SHP77 treated with DMSO at 0.1 percent for 48 hours (cell line): ENCODE measurements around the gene PLA2G4E.

Experiments used
- DNase-seq: peaks from one replicate; lab custom pipeline; 2025; lab: John Stamatoyannopoulos, UW

Gene PLA2G4E

DNA sequence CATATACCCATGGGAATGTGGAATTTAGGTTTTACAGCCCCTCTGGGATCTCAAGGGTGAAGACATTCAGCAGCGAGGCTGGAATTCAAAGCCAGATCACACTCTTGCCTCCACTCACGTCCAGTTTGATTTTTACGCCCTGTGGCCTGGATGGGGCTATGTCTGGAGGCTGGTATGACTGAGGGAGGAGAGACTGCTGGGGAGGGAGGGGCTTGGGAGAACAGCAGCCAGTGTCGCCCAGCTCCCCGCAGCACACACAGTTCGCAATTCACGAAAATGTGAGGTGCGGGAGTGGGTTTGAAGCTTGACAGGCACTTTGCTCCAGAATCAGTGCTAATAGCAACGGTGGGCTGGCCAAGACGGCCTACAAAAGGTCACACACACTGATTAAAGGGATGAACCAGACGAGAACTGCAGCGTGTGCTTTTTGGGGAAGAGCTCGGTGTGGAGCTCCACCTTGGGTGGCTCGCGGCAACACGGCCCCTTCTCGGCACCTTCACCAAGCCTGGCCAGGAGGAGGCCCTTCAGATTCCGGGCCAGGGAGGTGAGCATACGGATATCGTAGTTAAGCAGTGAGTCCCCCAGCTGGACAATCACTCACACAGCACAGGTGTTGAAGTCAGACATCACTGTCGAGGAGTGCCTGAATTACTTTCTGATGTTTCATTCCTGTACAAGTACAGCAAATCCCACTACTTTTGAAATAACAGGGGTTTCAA is 64.9 kb downstream of the PLA2G4E start:
- no peak for DNase-seq

DNA sequence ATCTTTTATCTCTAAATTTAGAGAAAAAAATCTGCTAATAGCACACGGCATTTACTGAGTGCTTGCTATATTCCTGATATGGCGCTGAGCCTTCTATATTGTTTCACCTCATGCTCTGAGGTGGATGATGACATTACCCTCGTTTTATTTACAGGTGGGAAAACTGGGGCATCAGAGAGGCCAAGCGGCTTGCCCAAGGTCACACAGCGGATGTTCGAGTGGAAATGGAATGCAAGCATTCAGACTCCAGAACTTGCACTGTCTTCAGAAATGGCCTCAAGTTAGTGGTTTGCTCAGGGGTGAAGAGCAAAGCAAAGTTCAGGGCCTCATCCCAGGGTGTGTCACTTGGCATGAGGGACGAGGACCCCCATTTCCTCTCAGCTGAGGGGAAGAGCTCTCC is 65.7 kb downstream of the PLA2G4E start:
- no peak for DNase-seq

GRCh38 chr15:41954036-41954435 is 66.8 kb downstream of the PLA2G4E start:
- DNase-seq, result no peak

DNA sequence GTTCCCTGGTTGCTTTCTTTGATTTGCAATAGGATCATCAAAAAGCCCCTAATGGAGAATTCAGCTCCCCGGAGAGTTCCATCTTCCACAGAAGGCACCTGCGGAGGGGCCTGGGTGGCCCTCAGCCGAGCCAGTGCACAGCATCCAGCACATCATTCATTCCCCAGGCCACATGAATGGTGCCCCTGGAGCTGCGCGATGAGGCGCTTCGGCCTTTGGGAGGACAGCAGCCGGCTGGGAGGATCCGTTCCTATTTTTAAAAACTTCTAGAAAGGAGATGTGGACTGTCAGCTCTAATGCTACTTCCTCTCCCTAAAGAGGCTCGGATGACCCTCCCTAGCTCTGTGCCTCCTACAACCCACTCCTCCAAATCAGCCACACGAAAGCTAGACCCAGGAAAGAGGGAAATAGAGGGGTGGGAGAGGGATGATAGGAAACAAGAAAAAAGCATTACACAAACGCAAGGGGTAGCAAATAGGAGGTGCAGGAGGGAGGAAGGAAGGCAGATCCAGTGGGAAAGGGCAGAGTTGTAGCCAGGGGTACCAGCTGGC is 68.8 kb downstream of the PLA2G4E start:
- DNase-seq, result no peak

DNA sequence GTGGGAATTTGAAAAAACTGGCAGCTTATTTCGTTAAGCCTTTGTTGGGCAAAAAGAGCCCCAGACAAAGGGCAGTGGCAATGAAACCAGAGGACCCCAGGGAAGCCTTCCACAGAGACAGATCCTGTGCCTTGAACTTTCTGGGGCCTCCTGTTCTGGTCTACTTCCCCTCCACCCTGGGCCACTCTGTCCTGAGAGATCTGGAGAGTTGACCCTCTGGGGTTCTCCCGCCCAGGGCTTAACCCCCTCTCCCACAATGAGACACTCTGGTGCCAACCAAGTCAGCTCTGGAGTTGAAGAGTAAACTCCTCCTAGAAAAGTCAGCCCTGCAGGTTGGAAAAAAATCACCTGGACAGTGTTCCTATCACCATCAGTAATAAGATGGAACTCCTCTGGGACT is 69.3 kb downstream of the PLA2G4E start:
- no peak for DNase-seq

DNA sequence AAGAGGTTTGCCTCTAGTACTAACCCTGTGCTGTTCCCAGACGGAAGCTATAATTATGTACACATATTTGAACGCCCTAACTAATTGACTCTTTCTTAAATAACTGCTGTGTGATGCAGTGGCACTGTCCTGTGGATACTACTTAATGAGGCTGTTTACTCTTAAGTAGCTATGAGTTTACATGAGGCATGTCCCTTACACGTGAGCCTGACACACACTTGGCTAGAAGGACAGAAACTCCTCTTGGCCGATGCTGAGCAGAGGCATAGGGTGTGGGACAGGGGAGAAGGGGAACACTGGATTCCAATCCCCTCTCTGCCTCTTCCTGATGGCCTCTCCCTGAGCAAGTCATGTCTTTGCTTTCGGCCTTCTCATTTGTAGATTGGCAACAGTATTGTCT is 70.4 kb downstream of the PLA2G4E start:
- no peak for DNase-seq

GRCh38 chr15:41950127-41950483 is 70.7 kb downstream of the PLA2G4E start:
- no peak for DNase-seq

DNA sequence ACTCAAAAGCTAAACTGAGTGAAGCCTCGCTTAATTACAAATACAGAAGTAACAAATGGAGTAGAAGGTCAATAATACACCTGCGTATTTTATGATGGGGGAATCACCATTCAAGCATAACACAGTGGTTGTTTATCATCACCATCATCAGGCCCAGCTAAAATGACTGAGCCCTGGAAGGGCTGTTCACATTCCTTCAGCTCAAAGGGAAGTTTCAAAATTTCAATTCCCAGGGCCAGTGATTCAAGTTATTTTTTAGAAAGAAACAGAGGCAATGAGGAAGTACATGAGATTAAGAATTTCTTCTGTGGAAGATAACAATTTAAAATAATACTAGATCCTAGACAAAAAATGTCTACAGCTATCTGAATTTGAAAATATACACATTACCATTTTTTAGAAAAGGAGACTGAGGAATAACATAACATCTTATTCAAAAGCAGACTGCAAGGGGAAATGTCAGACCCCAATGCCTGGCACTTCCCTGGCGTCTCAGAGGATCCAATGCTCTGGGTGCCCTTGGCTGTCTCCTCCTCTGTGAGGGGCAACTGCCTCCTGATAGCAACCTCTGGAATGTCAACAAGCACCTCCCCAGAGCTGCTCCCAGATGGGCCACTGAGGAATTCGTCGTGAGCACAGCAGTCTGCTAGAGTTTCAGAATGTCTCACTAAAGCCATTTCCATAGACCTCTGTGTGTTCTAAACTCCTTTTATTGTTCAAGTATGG is 71.3 kb downstream of the PLA2G4E start:
- DNase-seq, result no peak

GRCh38 chr15:41948490-41948889 is 72.4 kb downstream of the PLA2G4E start:
- no peak for DNase-seq

DNA sequence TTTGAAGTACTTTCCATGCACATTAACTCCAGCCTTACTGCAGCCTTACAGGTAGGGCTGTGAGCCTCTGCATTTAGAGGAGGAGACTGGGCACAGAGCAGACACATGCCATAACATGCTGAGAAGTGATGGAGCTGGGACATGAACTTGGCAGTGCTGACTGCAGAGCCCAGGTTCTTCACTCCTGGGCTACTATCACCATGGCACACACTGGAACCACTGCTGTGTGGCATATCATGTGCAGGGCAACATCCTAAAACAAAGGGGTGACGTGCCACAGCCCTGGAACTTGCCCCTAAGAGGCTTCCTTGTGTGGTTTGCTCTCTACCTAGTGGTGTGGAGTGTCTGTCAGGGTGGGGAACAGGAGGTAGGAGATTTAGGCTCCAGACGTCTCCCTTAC is 73.9 kb downstream of the PLA2G4E start:
- no peak for DNase-seq

GRCh38 chr15:41945731-41946130 is 75.1 kb downstream of the PLA2G4E start:
- no peak for DNase-seq

- no peak for DNase-seq
Observed at GRCh38 chr15:41945221-41945620, 75.6 kb downstream of the PLA2G4E start.

DNA sequence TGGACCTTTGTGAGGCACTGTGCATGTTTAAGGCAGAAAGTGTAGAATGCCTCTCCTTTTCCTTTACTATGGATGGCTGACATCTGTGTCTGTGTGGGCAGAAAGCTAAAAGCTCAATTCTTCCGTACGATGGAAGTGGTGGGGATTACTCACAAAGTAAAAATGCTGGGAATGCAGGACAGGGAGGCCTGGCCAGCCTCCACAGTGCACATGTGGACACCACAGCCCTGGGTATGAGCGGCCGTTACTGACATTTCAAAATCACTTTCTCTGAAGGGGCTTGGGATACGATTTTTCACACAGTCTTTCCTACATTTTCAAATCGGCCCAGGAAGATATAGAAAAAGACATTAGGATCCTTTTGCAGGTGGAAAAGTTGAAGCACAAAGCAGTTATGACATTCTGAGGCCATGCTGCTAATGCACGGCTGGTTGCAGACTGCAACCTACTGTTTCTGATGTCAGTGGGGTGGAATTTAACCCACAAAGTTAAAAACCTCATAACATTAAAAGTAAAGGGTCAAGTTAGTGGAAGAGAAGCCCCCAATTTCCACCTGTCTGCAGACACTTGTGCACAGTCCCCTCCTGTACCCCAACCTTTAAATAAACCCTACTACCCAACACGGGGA is 76.4 kb downstream of the PLA2G4E start:
- DNase-seq, result no peak

DNA sequence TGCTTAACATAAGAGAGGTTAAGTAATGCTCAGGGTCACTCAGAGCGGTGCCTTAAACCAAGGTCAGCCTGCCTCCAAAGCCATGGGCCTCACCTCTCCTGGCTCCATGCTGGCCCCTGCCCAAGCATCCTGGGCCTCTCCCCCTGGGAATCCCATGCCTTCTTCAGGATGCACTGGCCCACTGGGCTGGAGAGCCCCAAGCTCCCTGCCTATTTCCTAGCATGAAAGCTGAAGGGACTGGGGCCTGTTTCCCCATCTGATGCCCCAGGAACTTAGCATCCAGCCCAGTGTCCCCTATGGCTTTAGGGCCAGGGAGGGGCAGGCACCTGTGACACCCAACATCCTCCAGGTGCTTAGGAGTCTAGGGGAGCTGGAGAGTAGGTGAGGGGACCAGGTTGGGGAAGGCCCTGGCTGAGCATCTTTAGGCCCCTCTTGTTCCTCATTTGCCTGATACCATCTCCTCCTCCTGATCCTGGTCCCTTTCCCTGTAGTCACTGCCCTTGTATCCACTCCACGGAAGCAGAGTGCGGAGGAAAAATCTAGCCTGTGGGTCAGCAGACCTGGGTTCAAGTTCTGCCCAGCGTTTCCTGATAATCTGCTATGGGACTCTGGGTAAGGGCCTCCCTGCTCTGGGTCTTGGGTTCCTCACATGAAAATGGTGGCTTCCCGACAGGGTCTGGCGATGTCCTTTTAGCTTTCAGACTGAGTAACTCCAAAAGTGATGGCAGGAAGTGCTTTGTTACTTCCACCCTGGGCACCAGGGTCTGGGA is 77.1 kb downstream of the PLA2G4E start:
- no peak for DNase-seq

- DNase-seq, result no peak
Observed at GRCh38 chr15:41942886-41943285, 78.0 kb downstream of the PLA2G4E start.

DNA sequence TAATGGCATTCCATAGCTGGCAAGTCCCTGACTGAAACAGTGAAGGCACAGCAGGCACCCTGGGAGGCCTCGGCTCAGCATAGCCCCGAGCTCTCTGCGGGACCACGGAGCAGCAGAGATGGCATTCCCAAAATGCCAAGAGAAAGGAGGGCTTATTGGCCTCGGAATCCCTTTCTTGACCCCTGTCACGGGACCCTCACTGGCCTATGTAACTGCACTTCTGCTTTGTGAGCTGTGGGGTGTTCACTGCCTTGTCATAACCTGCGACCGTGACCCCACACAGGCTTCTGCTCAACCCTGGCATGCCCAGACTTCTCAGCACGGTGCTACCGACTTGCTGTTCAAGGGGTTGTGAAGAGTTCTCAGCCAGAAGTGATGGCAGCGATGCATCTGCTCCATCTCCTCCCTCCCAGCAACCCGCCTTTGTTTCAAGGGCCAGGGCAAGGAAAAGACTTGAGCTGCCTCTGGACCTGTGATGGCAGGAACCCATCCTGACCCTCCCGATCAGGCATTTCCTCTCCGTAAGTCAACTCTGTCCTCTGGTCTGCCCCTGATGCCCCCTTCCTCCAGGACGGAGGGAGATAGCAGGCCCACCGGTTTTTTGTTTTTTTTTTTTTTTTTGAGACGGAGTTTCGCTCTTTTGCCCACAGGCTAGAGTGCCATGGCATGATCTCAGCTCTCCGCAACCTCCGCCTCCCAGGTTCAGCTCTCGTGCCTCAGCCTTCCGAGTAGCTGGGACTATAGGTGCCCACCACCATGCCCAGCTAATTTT is 79.0 kb downstream of the PLA2G4E start:
- no peak for DNase-seq

GRCh38 chr15:41940441-41940857 is 80.4 kb downstream of the PLA2G4E start:
- DNase-seq, result no peak

- DNase-seq, result no peak
Observed at GRCh38 chr15:41939986-41940385, 80.9 kb downstream of the PLA2G4E start.

GRCh38 chr15:41937568-41937923 is 83.3 kb downstream of the PLA2G4E start:
- DNase-seq, result no peak

GRCh38 chr15:41936649-41937567 is 83.9 kb downstream of the PLA2G4E start:
- no peak for DNase-seq
